ENCODE measurements around the gene LHFPL5.

LHFPL5 gene

DNA sequence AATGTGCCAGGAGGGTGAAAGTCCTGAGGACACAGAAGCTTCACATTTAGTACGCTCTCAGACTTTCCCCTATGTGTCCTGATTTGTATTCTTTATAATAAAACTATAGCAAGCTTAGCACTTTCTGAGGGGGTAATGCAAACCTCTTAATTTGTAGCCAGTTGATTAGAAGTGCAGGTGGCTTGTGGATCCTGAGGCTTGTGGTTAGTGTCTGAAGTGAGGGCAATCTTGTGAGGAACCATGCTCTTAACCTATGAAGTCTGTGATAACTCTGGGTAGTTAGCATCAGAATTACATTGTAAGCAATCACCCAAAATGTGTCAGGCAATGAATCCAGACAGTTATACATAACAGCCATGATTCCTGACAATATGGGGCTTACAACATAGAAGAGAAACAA is 51.1 kb downstream of the LHFPL5 start:
- DNase-seq (ENCODE audit: low read depth), result no peak

GRCh38 chr6:35857853-35858252 is 52.7 kb downstream of the LHFPL5 start:
- no peak for DNase-seq (ENCODE audit: low read depth)

- no peak for DNase-seq (ENCODE audit: low read depth)
Measured at GRCh38 chr6:35859367-35859766, 54.2 kb downstream of the LHFPL5 start.
